Activated CD8-positive, alpha-beta T cell treated with anti-CD3 and anti-CD28 coated beads, Interleukin-2, amount 10 ng/mL, durations not matched to agents 7 days and 5 days (primary cell): Measurements from ENCODE around the gene ATXN1. TPM values are rescaled to one million over a fixed set of nuclear protein-coding genes. Genes with fewer than 3 reads are reported as not detected.

Source experiments
- ATAC-seq: fragments of 150-1000 bp; cut with Tn5 transposase; one replicate; pipeline ENCODE4 v1.10.0; 2021; ENCODE audit warnings: moderate library complexity
- CTCF ChIA-PET: fragments of 350-600 bp; sonication (Branson Sonifier 250); formaldehyde crosslinking; loops from one replicate; lab custom pipeline; 2021; ENCODE audit warnings: antibody characterized with exemption; lab: Charles Lee
- POLR2A ChIA-PET: fragments of 350-600 bp; sonication (Branson Sonifier 250); formaldehyde crosslinking; loops from one replicate; lab custom pipeline; 2021; ENCODE audit warnings: antibody characterized with exemption; lab: Charles Lee
- DNase-seq: peaks from one replicate; pipeline ENCODE4 v3.0.0-alpha.2; 2020
- H3K27ac Mint-ChIP-seq: one replicate; pipeline ENCODE4 v1.8.0; 2021; ENCODE audit warnings: mild to moderate bottlenecking, mixed read lengths
- H3K27me3 Mint-ChIP-seq: one replicate; pipeline ENCODE4 v1.8.0; 2021; ENCODE audit warnings: low read depth, mixed read lengths
- H3K36me3 Mint-ChIP-seq: one replicate; pipeline ENCODE4 v1.8.0; 2021; ENCODE audit warnings: low read depth, mixed read lengths
- H3K4me1 Mint-ChIP-seq: one replicate; pipeline ENCODE4 v1.8.0; 2021; ENCODE audit warnings: low read depth, mixed read lengths
- H3K4me3 Mint-ChIP-seq: one replicate; pipeline ENCODE4 v1.8.0; 2021; ENCODE audit warnings: mild to moderate bottlenecking, mixed read lengths
- H3K9me3 Mint-ChIP-seq: one replicate; pipeline ENCODE4 v1.8.0; 2022; ENCODE audit warnings: mixed read lengths; ENCODE audit not compliant: insufficient read depth
- total RNA-seq, 2 experiments: library from RNA; stranded (reverse); gene quantifications; one replicate each; pipeline ENCODE4 v1.2.3, GENCODE V29; 2021

Gene ATXN1
- total RNA-seq, 2 experiments from 2014 or later, result 36.7 to 42.9 TPM

- CTCF ChIA-PET, result interaction anchor here (0.7 to 10.5 kb wide), 3 partner anchors 20 to 447 kb away, joined by 3 to 173 read pairs (median 4); partner anchors contain the start of gene ATXN1
- Mint-ChIP-seq H3K4me3 (no peak overlapping the region), H3K4me1 (peaks cover 59% of the 10 kb centered on the region), H3K27me3 (no peaks in the 10 kb centered on the region), H3K36me3 (peaks cover 21% of the 10 kb centered on the region), H3K27ac (no peak overlapping the region), H3K9me3 (no peaks in the 10 kb centered on the region)
- DNase-seq (no peak), ATAC-seq (no peak)
- POLR2A ChIA-PET, result no interaction called here
These were observed 243.0 kb downstream of the ATXN1 start for GRCh38 chr6:16518265-16518664.

GRCh38 chr6:16514249-16514648, 247.0 kb downstream of the ATXN1 start:
- no peak overlapping the region for H3K27ac Mint-ChIP-seq
- ChIA-PET POLR2A (interaction anchor here (1.2 to 1.4 kb wide), 2 partner anchors 32 to 248 kb away, joined by 5 to 15 read pairs; partner anchors contain the start of gene ATXN1), CTCF (interaction anchor here (0.7 to 10.5 kb wide), 38 partner anchors 9 to 257 kb away, joined by 3 to 173 read pairs (median 4); partner anchors contain the start of gene ATXN1)
- peaks cover 9% of the 10 kb centered on the region for H3K36me3 Mint-ChIP-seq
- H3K4me1 Mint-ChIP-seq, result peaks cover 69% of the 10 kb centered on the region
- H3K4me3 Mint-ChIP-seq, result no peak overlapping the region
- no peaks in the 10 kb centered on the region for H3K27me3 Mint-ChIP-seq
- no peaks in the 10 kb centered on the region for H3K9me3 Mint-ChIP-seq
- peak; percentile 51 for DNase-seq
- peak; percentile 62 for ATAC-seq

GRCh38 chr6:16512544-16513290, 248.5 kb downstream of the ATXN1 start:
- Mint-ChIP-seq H3K36me3 (peaks cover 10% of the 10 kb centered on the region), H3K9me3 (no peaks in the 10 kb centered on the region), H3K4me3 (no peak overlapping the region), H3K27me3 (no peaks in the 10 kb centered on the region), H3K4me1 (peaks cover 53% of the 10 kb centered on the region), H3K27ac (peak overlapping the region; percentile 83)
- DNase-seq (no peak), ATAC-seq (peak; percentile 32)
- POLR2A ChIA-PET, result interaction anchor here (0.5 to 2.7 kb wide), 4 partner anchors 24 to 249 kb away, joined by 3 to 13 read pairs (median 4); partner anchors contain the start of gene ATXN1
- CTCF ChIA-PET, result interaction anchor here (0.7 to 10.5 kb wide), 39 partner anchors 9 to 264 kb away, joined by 3 to 173 read pairs (median 6); partner anchors contain the start of gene ATXN1

GRCh38 chr6:16511723-16512489, 249.4 kb downstream of the ATXN1 start:
- peak; percentile 40 for DNase-seq
- peaks cover 47% of the 10 kb centered on the region for H3K4me1 Mint-ChIP-seq
- peak; percentile 60 for ATAC-seq

GRCh38 chr6:16511040-16511660, 250.1 kb downstream of the ATXN1 start:
- peaks cover 12% of the 10 kb centered on the region for H3K36me3 Mint-ChIP-seq
- no peaks in the 10 kb centered on the region for H3K9me3 Mint-ChIP-seq
- ChIA-PET CTCF (interaction anchor here (0.6 to 10.5 kb wide), 42 partner anchors 8 to 262 kb away, joined by 3 to 173 read pairs (median 5); partner anchors contain the start of gene ATXN1), POLR2A (interaction anchor here (0.5 to 2.7 kb wide), 6 partner anchors 22 to 250 kb away, joined by 3 to 13 read pairs (median 4); partner anchors contain the start of gene ATXN1)
- H3K4me3 Mint-ChIP-seq, result no peak overlapping the region
- no peak for DNase-seq
- H3K4me1 Mint-ChIP-seq, result peaks cover 45% of the 10 kb centered on the region
- no peaks in the 10 kb centered on the region for H3K27me3 Mint-ChIP-seq
- peak overlapping the region; percentile 83 for H3K27ac Mint-ChIP-seq
- no peak for ATAC-seq

More at GRCh38 chr6:16511723-16512489, 249.4 kb downstream of the ATXN1 start:
- H3K4me3 Mint-ChIP-seq, result no peak overlapping the region
- CTCF ChIA-PET, result interaction anchor here (0.6 to 10.5 kb wide), 48 partner anchors 8 to 264 kb away, joined by 3 to 173 read pairs (median 5); partner anchors contain the start of gene ATXN1
- peaks cover 10% of the 10 kb centered on the region for H3K36me3 Mint-ChIP-seq
- H3K9me3 Mint-ChIP-seq, result no peaks in the 10 kb centered on the region
- no peaks in the 10 kb centered on the region for H3K27me3 Mint-ChIP-seq
- peak overlapping the region; percentile 83 for H3K27ac Mint-ChIP-seq
- POLR2A ChIA-PET, result interaction anchor here (0.5 to 2.7 kb wide), 6 partner anchors 23 to 250 kb away, joined by 3 to 13 read pairs (median 3); partner anchors contain the start of gene ATXN1

GRCh38 chr6:16510245-16510644, 251.0 kb downstream of the ATXN1 start:
- POLR2A ChIA-PET, result interaction anchor here (1.0 to 2.7 kb wide), 2 partner anchors 27 to 251 kb away, joined by 4 to 13 read pairs; partner anchors contain the start of gene ATXN1
- H3K27ac Mint-ChIP-seq, result no peak overlapping the region

GRCh38 chr6:16508959-16509358, 252.3 kb downstream of the ATXN1 start:
- DNase-seq (no peak), ATAC-seq (no peak)
- Mint-ChIP-seq H3K27me3 (no peaks in the 10 kb centered on the region), H3K4me1 (peaks cover 54% of the 10 kb centered on the region), H3K36me3 (peaks cover 10% of the 10 kb centered on the region), H3K27ac (no peak overlapping the region), H3K9me3 (no peaks in the 10 kb centered on the region), H3K4me3 (no peak overlapping the region)
- ChIA-PET POLR2A (no interaction called here), CTCF (interaction anchor here (0.6 to 10.5 kb wide), 2 partner anchors 13 to 254 kb away, joined by 3 to 173 read pairs; partner anchors contain the start of gene ATXN1)

More at GRCh38 chr6:16510245-16510644, 251.0 kb downstream of the ATXN1 start:
- Mint-ChIP-seq H3K27me3 (no peaks in the 10 kb centered on the region), H3K4me1 (peaks cover 51% of the 10 kb centered on the region), H3K36me3 (peaks cover 12% of the 10 kb centered on the region), H3K9me3 (no peaks in the 10 kb centered on the region), H3K4me3 (no peak overlapping the region)
- CTCF ChIA-PET, result interaction anchor here (0.7 to 10.5 kb wide), 25 partner anchors 7 to 258 kb away, joined by 3 to 173 read pairs (median 5); partner anchors contain the start of gene ATXN1
- DNase-seq, result no peak
- no peak for ATAC-seq

- POLR2A ChIA-PET, result no interaction called here
These were observed 255.4 kb downstream of the ATXN1 start for GRCh38 chr6:16505711-16506357.

GRCh38 chr6:16504609-16505008, 256.7 kb downstream of the ATXN1 start:
- Mint-ChIP-seq H3K36me3 (peaks cover 20% of the 10 kb centered on the region), H3K27me3 (no peaks in the 10 kb centered on the region), H3K9me3 (peaks cover 4% of the 10 kb centered on the region), H3K4me3 (peak overlapping the region; percentile 18), H3K27ac (no peak overlapping the region), H3K4me1 (peaks cover 30% of the 10 kb centered on the region)
- CTCF ChIA-PET, result interaction anchor here (0.6 to 4.6 kb wide), 9 partner anchors 8 to 264 kb away, joined by 3 to 37 read pairs (median 4); partner anchors contain the start of gene ATXN1
- POLR2A ChIA-PET, result interaction anchor here (1.0 kb wide), 1 partner anchor 21 kb away, joined by 3 read pairs; no protein-coding TSS in a partner anchor
- ATAC-seq (no peak), DNase-seq (no peak)

More at GRCh38 chr6:16505711-16506357, 255.4 kb downstream of the ATXN1 start:
- Mint-ChIP-seq H3K27me3 (no peaks in the 10 kb centered on the region), H3K4me3 (no peak overlapping the region), H3K9me3 (no peaks in the 10 kb centered on the region), H3K4me1 (peaks cover 33% of the 10 kb centered on the region), H3K36me3 (peaks cover 18% of the 10 kb centered on the region), H3K27ac (no peak overlapping the region)
- ATAC-seq (no peak), DNase-seq (no peak)
- CTCF ChIA-PET, result interaction anchor here (4.6 kb wide), 1 partner anchor 7 kb away, joined by 37 read pairs; no protein-coding TSS in a partner anchor

- Mint-ChIP-seq H3K36me3 (peaks cover 25% of the 10 kb centered on the region), H3K9me3 (peaks cover 5% of the 10 kb centered on the region), H3K27ac (peak overlapping the region; percentile 39), H3K4me3 (peak overlapping the region; percentile 36), H3K27me3 (no peaks in the 10 kb centered on the region), H3K4me1 (peaks cover 30% of the 10 kb centered on the region)
- peak; percentile 53 for DNase-seq
- ChIA-PET CTCF (interaction anchor here (0.6 to 4.6 kb wide), 9 partner anchors 9 to 265 kb away, joined by 3 to 37 read pairs (median 4); partner anchors contain the start of gene ATXN1), POLR2A (interaction anchor here (1.0 kb wide), 1 partner anchor 20 kb away, joined by 3 read pairs; no protein-coding TSS in a partner anchor)
- peak; percentile 79 for ATAC-seq
These were observed 257.3 kb downstream of the ATXN1 start for GRCh38 chr6:16503970-16504415.
